Astrocyte (in vitro differentiated cells and primary cell): ENCODE data around the gene RASA4B.
"Not testable (repeated sequence)": the region's sequence is repeated elsewhere in the genome, so short reads cannot be mapped to it uniquely, and the experiment has no call there.

Source experiments
- CTCF ChIP-seq: IDR thresholded peaks from 2 replicates; pipeline ENCODE4 v1.5.1; 2011; ENCODE audit warnings: low read depth, mild to moderate bottlenecking, inconsistent platforms, low read length, moderate library complexity; ENCODE audit not compliant: insufficient read depth
- EZH2 ChIP-seq: IDR thresholded peaks from 2 replicates; pipeline ENCODE4 v1.6.1; 2012; ENCODE audit warnings: mild to moderate bottlenecking, low read length, inconsistent platforms; ENCODE audit not compliant: insufficient read depth

GRCh38 chr7:102524803-102525202, 7.2 kb upstream of the RASA4B start:
- TF ChIP-seq CTCF, EZH2: not testable (repeated sequence)
